Right lobe of liver (tissue), 6 donors: ENCODE measurements around the gene RAG2. TPM values are rescaled to one million over a fixed set of nuclear protein-coding genes. Genes with fewer than 3 reads are reported as not detected.

ENCODE experiments used
- ATAC-seq, 4 donors: fragments of 200-7000 bp; cut with Tn5 transposase; one replicate each; pipeline ENCODE4 v1.9.1; 2020; ENCODE audit warnings: mild to moderate bottlenecking in 4 of 4, moderate library complexity in 4 of 4
- DNase-seq, 3 donors: peaks; one replicate each; pipeline ENCODE4 v3.0.0-alpha.2; 2020
- H3K27ac ChIP-seq, 3 donors: fragments of 200-600 bp; one replicate each; pipeline ENCODE4 v1.8.0; 2022
- H3K27me3 ChIP-seq, 2 donors: fragments of 200-600 bp; one replicate each; pipeline ENCODE4 v1.8.0; 2022
- H3K36me3 ChIP-seq, 4 donors: fragments of 200-600 bp; sonication (generic) in 1 of 4; one replicate each; pipeline versions ENCODE4 v1.5.1 to v1.8.0; 2017 to 2022; ENCODE audit warnings: control low read depth in 1 of 4
- H3K4me1 ChIP-seq, 4 donors: fragments of 200-600 bp; sonication (generic) in 1 of 4; one replicate each; pipeline versions ENCODE4 v1.5.1 to v1.8.0; 2017 to 2022; ENCODE audit warnings: control low read depth in 1 of 4
- H3K4me3 ChIP-seq, 3 donors: fragments of 200-600 bp; one replicate each; pipeline ENCODE4 v1.8.0; 2022
- H3K9me3 ChIP-seq, 4 donors: fragments of 200-600 bp; sonication (generic) in 1 of 4; one replicate each; pipeline versions ENCODE4 v1.5.1 to v1.8.0; 2017 to 2022; ENCODE audit warnings: control low read depth in 1 of 4
- POLR2A ChIP-seq: fragments of 450-650 bp; IDR thresholded peaks from one replicate; pipeline ENCODE4 v1.6.1; 2017; ENCODE audit warnings: antibody characterized with exemption, mild to moderate bottlenecking
- WGBS: methylation state at CpG from one replicate; pipeline ENCODE4 v1.1.6; 2018; ENCODE audit warnings: low coverage, low lambda C conversion rate; ENCODE audit not compliant: insufficient coverage; ENCODE audit errors: missing lambda C conversion rate; 5-methylcytosine and 5-hydroxymethylcytosine counted together
- intact Hi-C, 2 donors: fragments of 100-400 bp; cut with DNase I; formaldehyde crosslinking; loops; one replicate each; pipeline versions ENCODE4 v1.11.2 to v1.14.1; 2022
- total RNA-seq, 6 experiments: library from RNA; depleted of rRNA in 2 of 6; stranded (reverse); fragments of >200 nt in 2 of 6; fragmentation: NEBNext Ultra II Directional in 3 of 6; extraction: Animal tissue kit (Norgen Biotek cat#: 25700) in 3 of 6; gene quantifications; one replicate each; pipeline versions ENCODE4 v1.1.0 to v1.2.4, GENCODE V29; 2016 to 2023
- TF ChIP-seq, protein P1 (sequence below), 4 donors: fragments of 200-600 bp in 3 of 4; fragments of 450-650 bp in 1 of 4; IDR thresholded peaks; one replicate each; pipeline versions ENCODE4 v1.5.1 to v1.8.0; 2016 to 2022; ENCODE audit warnings: antibody characterized with exemption in 4 of 4, mild to moderate bottlenecking in 2 of 4
- donor health status: DM: no; HTN: yes; CAD: no.
- donor health status: DM: no; HTN: no; CAD: no.
- donor health status: DM: no; HTN: no; CAD: no.
- donor health status: DM: no; HTN: yes; CAD: no.
- donor health status: DM: no; HTN: yes; CAD: no.

The RAG2 gene
- total RNA-seq, 6 experiments from 2014 or later = not detected

DNA sequence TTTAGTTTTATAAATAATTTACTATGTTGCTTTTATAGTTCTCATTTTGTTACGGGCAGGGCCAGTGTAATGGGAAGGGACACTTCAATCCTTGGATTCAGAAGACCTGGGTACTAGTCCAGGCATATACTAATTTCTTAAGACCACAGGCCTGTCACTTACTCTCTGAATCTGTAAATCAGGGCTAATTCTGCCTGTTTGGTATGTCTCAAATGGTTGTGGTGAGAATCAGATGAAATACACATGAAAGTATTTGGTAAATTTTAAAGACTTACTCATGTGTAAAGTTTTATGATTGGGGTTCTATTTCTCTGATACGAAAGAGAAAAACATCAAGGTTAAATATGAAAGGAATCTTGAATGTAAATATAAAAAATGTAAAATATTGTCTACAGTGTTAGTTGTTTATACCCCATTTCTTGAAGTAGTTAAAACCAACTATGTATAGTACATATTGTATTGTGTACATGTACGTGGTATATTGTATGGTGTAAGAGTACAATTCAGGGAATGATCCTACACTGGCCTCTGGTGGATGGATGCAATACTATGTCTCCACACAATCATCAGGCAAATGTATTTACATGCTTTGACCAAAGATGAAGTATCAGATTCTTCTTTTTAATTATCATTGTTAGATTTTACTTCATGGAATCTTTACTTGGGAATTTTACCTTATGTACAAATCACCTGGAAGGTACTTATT lies 24.5 kb upstream of the RAG2 start:
- H3K4me3 ChIP-seq = no peak overlapping the region
- no peak overlapping the region for H3K27ac ChIP-seq
- no peak for DNase-seq
- no peaks in the 10 kb centered on the region for H3K4me1 ChIP-seq
- H3K9me3 ChIP-seq = no peaks in the 10 kb centered on the region
- TF ChIP-seq, protein P1, sequence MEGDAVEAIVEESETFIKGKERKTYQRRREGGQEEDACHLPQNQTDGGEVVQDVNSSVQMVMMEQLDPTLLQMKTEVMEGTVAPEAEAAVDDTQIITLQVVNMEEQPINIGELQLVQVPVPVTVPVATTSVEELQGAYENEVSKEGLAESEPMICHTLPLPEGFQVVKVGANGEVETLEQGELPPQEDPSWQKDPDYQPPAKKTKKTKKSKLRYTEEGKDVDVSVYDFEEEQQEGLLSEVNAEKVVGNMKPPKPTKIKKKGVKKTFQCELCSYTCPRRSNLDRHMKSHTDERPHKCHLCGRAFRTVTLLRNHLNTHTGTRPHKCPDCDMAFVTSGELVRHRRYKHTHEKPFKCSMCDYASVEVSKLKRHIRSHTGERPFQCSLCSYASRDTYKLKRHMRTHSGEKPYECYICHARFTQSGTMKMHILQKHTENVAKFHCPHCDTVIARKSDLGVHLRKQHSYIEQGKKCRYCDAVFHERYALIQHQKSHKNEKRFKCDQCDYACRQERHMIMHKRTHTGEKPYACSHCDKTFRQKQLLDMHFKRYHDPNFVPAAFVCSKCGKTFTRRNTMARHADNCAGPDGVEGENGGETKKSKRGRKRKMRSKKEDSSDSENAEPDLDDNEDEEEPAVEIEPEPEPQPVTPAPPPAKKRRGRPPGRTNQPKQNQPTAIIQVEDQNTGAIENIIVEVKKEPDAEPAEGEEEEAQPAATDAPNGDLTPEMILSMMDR (IDR thresholded peaks at IDR 0.05) = peak; percentile 29 to 48 (median 43)
- TF ChIP-seq POLR2A = no peak
- intact Hi-C loops = no loop called here
- WGBS = 80% methylated on average over 3 of the region's 3 CpGs
- peak in 3 of 4 donors; percentile 46 to 80 (median 60) for ATAC-seq
- no peaks in the 10 kb centered on the region for H3K36me3 ChIP-seq
- H3K27me3 ChIP-seq = no peaks in the 10 kb centered on the region

GRCh38 chr11:36620246-36620645 lies 22.2 kb upstream of the RAG2 start:
- Histone ChIP-seq H3K4me3 (no peak overlapping the region), H3K4me1 (no peaks in the 10 kb centered on the region), H3K27me3 (no peaks in the 10 kb centered on the region), H3K36me3 (no peaks in the 10 kb centered on the region), H3K9me3 (no peaks in the 10 kb centered on the region), H3K27ac (no peak overlapping the region)
- intact Hi-C loops = no loop called here
- TF ChIP-seq, protein P1 (IDR thresholded peaks at IDR 0.05) = no peak
- no peak for ATAC-seq
- no peak for DNase-seq

DNA sequence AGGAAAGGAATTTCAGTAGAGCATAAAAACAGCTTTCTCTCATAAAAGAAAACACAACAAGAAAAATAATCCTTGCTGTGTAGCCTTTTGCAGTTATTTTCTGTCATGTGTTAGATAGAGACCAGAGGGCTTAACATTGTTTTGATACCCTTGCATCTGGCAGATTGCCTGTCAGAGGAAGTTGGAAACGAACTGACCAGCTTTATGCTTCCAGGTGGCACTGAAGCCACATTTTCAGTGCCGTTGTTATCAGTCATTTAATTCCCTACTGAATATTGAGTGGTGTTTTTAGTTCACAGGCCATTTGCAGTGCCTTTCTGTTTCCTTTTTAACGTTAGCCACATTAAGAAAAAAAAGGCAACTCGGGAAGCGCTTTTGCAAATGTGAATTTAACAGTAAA lies 21.5 kb upstream of the RAG2 start:
- 33% methylated on average over 5 of the region's 5 CpGs for whole genome bisulfite sequencing
- no peak for TF ChIP-seq POLR2A
- TF ChIP-seq, protein P1 (IDR thresholded peaks at IDR 0.05) = no peak
- intact Hi-C loops = no loop called here
- Histone ChIP-seq H3K9me3 (no peaks in the 10 kb centered on the region), H3K36me3 (no peaks in the 10 kb centered on the region), H3K4me1 (no peaks in the 10 kb centered on the region), H3K27ac (no peak overlapping the region), H3K27me3 (no peaks in the 10 kb centered on the region), H3K4me3 (no peak overlapping the region)
- ATAC-seq (no peak), DNase-seq (no peak)

DNA sequence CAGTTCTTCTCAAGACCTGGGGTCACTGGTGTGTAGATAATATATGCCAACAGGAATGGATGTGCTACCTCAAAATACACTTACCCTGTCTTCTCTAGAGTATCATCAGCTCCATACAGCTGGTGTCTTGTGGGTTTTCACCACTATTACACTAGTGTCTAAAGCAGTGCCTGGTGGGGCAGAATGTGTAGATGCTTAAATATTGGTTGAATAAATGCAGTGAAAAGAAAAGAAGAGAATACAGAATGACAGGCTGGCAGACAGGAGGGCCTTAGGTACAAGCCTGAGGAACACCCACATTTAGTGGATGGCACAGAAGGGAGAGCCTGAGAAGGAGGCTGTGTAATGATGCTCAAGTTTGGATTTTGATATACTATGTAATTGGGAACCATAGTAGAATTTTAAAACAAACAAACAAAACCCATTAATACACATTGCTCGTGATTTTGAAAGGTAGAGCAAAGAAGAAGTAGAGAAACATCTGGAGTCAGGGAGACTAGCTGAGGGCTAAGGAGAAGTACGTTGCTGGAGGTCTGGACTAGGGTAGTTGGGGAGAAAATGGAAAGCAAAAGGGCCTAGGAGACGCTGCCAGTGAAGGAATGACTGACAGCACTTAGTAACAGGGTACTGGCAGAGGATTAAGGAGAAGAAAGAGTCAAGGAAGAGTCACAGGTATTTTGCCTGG lies 20.5 kb upstream of the RAG2 start:
- Histone ChIP-seq H3K4me3 (no peak overlapping the region), H3K4me1 (no peaks in the 10 kb centered on the region), H3K27ac (no peak overlapping the region), H3K36me3 (no peaks in the 10 kb centered on the region), H3K27me3 (no peaks in the 10 kb centered on the region), H3K9me3 (no peaks in the 10 kb centered on the region)
- TF ChIP-seq, protein P1 (IDR thresholded peaks at IDR 0.05) = no peak
- no peak for TF ChIP-seq POLR2A
- ATAC-seq (no peak), DNase-seq (no peak)
- 53% methylated on average over 3 of the region's 3 CpGs for WGBS
- intact Hi-C loops = no loop called here
